H1 (cell line): ENCODE data around the gene RIGI. TPM values are rescaled to one million over a fixed set of nuclear protein-coding genes. Genes with fewer than 3 reads are reported as not detected.

Source experiments
- CBX5 ChIP-seq: fragments of 300-800, 300-1000 bp; sonication (generic); IDR thresholded peaks from 2 replicates; pipeline ENCODE4 v1.7.1; 2016; ENCODE audit warnings: antibody characterized with exemption, low read length, low read depth
- KDM5A ChIP-seq: fragments of 200-600 bp; IDR thresholded peaks from 2 replicates; pipeline ENCODE4 v1.7.1; 2012; ENCODE audit warnings: mild to moderate bottlenecking, low read length, inconsistent platforms, mixed read lengths
- MAFK ChIP-seq: IDR thresholded peaks from 2 replicates; pipeline ENCODE4 v1.6.1; 2012; ENCODE audit warnings: low read depth, mild to moderate bottlenecking, improper control_type of control experiment, low read length
- polyA plus RNA-seq, 7 experiments: library from polyadenylated mRNA; depleted of rRNA in 3 of 7; stranded (reverse) in 5 of 7; unstranded in 2 of 7; fragments of >200 nt in 5 of 7; fragments of 200-250 nt in 2 of 7; gene quantifications; 1 replicate in 5 of 7; 2 replicates in 1 of 7; 4 replicates in 1 of 7; pipeline versions ENCODE4 v1.2.1 to v1.2.3, GENCODE V29; 2011 to 2013; ENCODE audit warnings: missing spikeins in 2 of 7, mixed read lengths in 2 of 7
- total RNA-seq: library from RNA; stranded (reverse); fragmentation: NEBNext Ultra II Directional; extraction: Animal tissue kit (Norgen Biotek cat#: 25700); gene quantifications from 2 replicates; pipeline ENCODE4 v1.2.1, GENCODE V29; 2021
- TF ChIP-seq, protein P1 (sequence below): IDR thresholded peaks from 2 replicates; pipeline ENCODE4 v1.6.1; 2012; ENCODE audit warnings: low read length, inconsistent platforms

The RIGI gene
- total and polyA plus RNA-seq, 2 of the 8 experiments (the other 6 are each of a cell fraction or from before 2014, with no cell fraction given) = 3.1 to 6.7 TPM

DNA sequence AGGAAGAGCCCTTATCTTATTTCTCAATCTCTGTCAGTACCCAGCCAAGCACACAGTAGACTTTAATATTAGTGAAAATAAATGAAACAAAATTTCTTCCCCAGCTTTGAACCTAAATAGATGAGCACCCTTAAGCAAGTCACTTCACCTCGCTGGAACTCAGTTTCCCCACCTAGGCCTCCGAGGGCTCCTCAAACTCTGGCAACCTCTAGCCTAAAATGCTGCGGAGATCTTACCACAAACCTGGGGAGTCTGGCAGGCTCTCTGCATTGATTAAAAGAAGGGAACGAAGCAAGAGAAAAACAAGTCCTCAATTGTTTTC lies 326 bp downstream of the RIGI start (continued):
- TF ChIP-seq, protein P1, sequence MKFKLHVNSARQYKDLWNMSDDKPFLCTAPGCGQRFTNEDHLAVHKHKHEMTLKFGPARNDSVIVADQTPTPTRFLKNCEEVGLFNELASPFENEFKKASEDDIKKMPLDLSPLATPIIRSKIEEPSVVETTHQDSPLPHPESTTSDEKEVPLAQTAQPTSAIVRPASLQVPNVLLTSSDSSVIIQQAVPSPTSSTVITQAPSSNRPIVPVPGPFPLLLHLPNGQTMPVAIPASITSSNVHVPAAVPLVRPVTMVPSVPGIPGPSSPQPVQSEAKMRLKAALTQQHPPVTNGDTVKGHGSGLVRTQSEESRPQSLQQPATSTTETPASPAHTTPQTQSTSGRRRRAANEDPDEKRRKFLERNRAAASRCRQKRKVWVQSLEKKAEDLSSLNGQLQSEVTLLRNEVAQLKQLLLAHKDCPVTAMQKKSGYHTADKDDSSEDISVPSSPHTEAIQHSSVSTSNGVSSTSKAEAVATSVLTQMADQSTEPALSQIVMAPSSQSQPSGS = no peak
- TF ChIP-seq CBX5 (no peak), KDM5A (no peak), MAFK (no peak)
- TF ChIP-seq, all 59 proteins: peak for 0
